Neuronal stem cell (in vitro differentiated cells): ENCODE results near the gene CEP128.

Experiments used
- DNase-seq: peaks from one replicate; pipeline ENCODE4 v3.0.0-alpha.2; 2013; ENCODE audit warnings: low spot score
- H2AFZ ChIP-seq: one replicate; pipeline ENCODE4 v1.6.1; 2013; ENCODE audit warnings: mild to moderate bottlenecking, low read length, inconsistent platforms
- H2AK5ac ChIP-seq: 2 replicates; pipeline ENCODE4 v1.6.1; 2013; ENCODE audit warnings: low read depth, mild to moderate bottlenecking, inconsistent platforms, low read length, moderate library complexity, mixed read lengths
- H2BK120ac ChIP-seq: 2 replicates; pipeline ENCODE4 v1.6.1; 2013; ENCODE audit warnings: low read depth, mild to moderate bottlenecking, inconsistent platforms, low read length, moderate library complexity, mixed read lengths
- H2BK12ac ChIP-seq: one replicate; pipeline ENCODE4 v1.6.1; 2013; ENCODE audit warnings: low read length, inconsistent platforms
- H2BK15ac ChIP-seq: 2 replicates; pipeline ENCODE4 v1.6.1; 2013; ENCODE audit warnings: mild to moderate bottlenecking, low read length, inconsistent platforms, mixed read lengths
- H2BK5ac ChIP-seq: one replicate; pipeline ENCODE4 v1.6.1; 2013; ENCODE audit warnings: inconsistent platforms, mild to moderate bottlenecking, low read length, moderate library complexity
- H3K14ac ChIP-seq: one replicate; pipeline ENCODE4 v1.6.1; 2013; ENCODE audit warnings: low read length, inconsistent platforms
- H3K18ac ChIP-seq: 2 replicates; pipeline ENCODE4 v1.6.1; 2013; ENCODE audit warnings: low read length, inconsistent platforms
- H3K23ac ChIP-seq: 2 replicates; pipeline ENCODE4 v1.6.1; 2013; ENCODE audit warnings: low read depth, mild to moderate bottlenecking, mixed read lengths, low read length, inconsistent platforms; ENCODE audit not compliant: poor library complexity
- H3K27ac ChIP-seq: replicated peaks from 3 replicates; pipeline ENCODE4 v1.5.1; 2013; ENCODE audit warnings: low read length, inconsistent platforms
- H3K27me3 ChIP-seq, 3 experiments: 2 replicates each; pipeline ENCODE4 v1.6.1; 2013; ENCODE audit warnings: low read length in 3 of 3, mild to moderate bottlenecking in 2 of 3, inconsistent platforms in 1 of 3, low read depth in 1 of 3, mixed read lengths in 1 of 3, moderate library complexity in 1 of 3; ENCODE audit not compliant: control insufficient read depth in 3 of 3, insufficient read depth in 3 of 3
- H3K36me3 ChIP-seq, 2 donors: replicated peaks in 1 of 2; 2 replicates each; pipeline ENCODE4 v1.6.1; 2013; ENCODE audit warnings: low read length in 2 of 2; ENCODE audit not compliant: control insufficient read depth in 2 of 2, insufficient read depth in 2 of 2
- H3K4ac ChIP-seq: 2 replicates; pipeline ENCODE4 v1.6.1; 2013; ENCODE audit warnings: inconsistent platforms, mild to moderate bottlenecking, low read length, moderate library complexity
- H3K4me1 ChIP-seq, 2 donors: 1 replicate in 1 of 2; 2 replicates in 1 of 2; pipeline ENCODE4 v1.6.1; 2013; ENCODE audit warnings: low read length in 2 of 2, low read depth in 1 of 2; ENCODE audit not compliant: control insufficient read depth in 2 of 2, insufficient read depth in 1 of 2
- H3K4me2 ChIP-seq: one replicate; pipeline ENCODE4 v1.6.1; 2013; ENCODE audit warnings: mild to moderate bottlenecking, low read length, inconsistent platforms; ENCODE audit not compliant: insufficient read depth, poor library complexity, severe bottlenecking
- H3K4me3 ChIP-seq, 2 donors: 2 replicates each; pipeline ENCODE4 v1.5.1; 2013; ENCODE audit warnings: low read length in 2 of 2, mild to moderate bottlenecking in 2 of 2, inconsistent platforms in 1 of 2, moderate library complexity in 1 of 2
- H3K79me1 ChIP-seq: one replicate; pipeline ENCODE4 v1.6.1; 2013; ENCODE audit warnings: low read depth, mild to moderate bottlenecking, inconsistent platforms, low read length, moderate library complexity
- H3K9ac ChIP-seq: one replicate; pipeline ENCODE4 v1.6.1; 2013; ENCODE audit warnings: mild to moderate bottlenecking, low read depth, low read length, inconsistent platforms; ENCODE audit not compliant: poor library complexity
- H3K9me3 ChIP-seq, 2 donors: replicated peaks in 1 of 2; 2 replicates each; pipeline versions ENCODE3 to v1.6.1; 2013; ENCODE audit warnings: low read length in 2 of 2, mild to moderate bottlenecking in 2 of 2, inconsistent platforms in 1 of 2, low read depth in 1 of 2, mixed read lengths in 1 of 2, moderate library complexity in 1 of 2; ENCODE audit not compliant: control insufficient read depth in 2 of 2, insufficient read depth in 1 of 2
- H4K8ac ChIP-seq: one replicate; pipeline ENCODE4 v1.6.1; 2013; ENCODE audit warnings: low read depth, mild to moderate bottlenecking, inconsistent platforms, low read length, moderate library complexity
- H4K91ac ChIP-seq: one replicate; pipeline ENCODE4 v1.6.1; 2013; ENCODE audit warnings: low read length, low read depth, mild to moderate bottlenecking, inconsistent platforms; ENCODE audit not compliant: poor library complexity
- WGBS, 2 donors: extraction: QIAGEN DNeasy Blood & Tissue Kit; methylation state at CpG; one replicate each; pipeline ENCODE4 v1.1.7; 2013; ENCODE audit warnings: missing lambda C conversion rate in 2 of 2, mixed read lengths in 1 of 2; ENCODE audit not compliant: insufficient read length in 2 of 2, insufficient replicate concordance in 1 of 2; ENCODE audit errors: extremely low coverage in 2 of 2; 5-methylcytosine and 5-hydroxymethylcytosine counted together

The CEP128 gene

DNA sequence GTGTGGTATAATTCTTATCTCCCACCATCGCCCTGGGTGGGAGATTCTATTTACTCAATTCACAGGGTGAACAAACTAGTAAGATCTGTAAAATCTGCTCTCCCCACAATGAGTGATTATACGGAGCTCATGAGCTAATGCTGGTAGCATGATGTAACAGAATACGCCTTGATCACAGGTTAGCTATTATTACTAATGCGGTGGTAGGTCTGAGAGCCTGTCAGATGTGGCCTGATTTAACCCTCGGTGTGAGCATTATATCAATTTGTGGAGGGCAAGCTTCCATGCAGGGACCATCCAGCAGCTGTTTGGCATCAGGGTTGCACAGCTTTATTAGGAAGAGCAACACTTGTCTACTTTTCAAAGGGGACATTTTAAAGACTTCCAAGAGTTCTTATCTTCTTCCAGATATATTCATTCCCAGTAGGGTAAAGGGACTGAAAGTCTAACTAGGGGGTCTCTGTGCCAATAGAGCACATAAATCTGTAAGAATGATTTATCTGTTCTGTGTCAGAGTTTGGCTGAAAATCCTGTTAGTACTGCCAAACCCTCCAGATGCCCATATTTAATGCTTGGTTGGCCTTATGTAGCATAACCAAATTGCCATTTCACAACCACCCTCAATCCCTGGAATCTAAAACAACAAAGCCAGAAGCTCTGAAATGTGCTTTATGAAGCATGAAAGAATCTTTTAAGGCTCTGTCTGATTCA, 32.5 kb upstream of the CEP128 start:
- Histone ChIP-seq H2BK15ac (no peak overlapping the region), H2AK5ac (no peak overlapping the region), H3K27me3 (peaks cover 0 to 7% (median 0%) of the 10 kb centered on the region in 3 experiments), H3K79me1 (no peaks in the 10 kb centered on the region), H3K36me3 (no peaks in the 10 kb centered on the region), H3K9ac (no peak overlapping the region), H2AFZ (no peak overlapping the region), H3K9me3 (no peaks in the 10 kb centered on the region), H3K4me1 (no peaks in the 10 kb centered on the region), H3K18ac (no peak overlapping the region), H3K23ac (no peak overlapping the region), H2BK120ac (no peak overlapping the region), H3K4me3 (no peak overlapping the region), H4K91ac (no peak overlapping the region), H2BK5ac (no peak overlapping the region), H2BK12ac (no peak overlapping the region), H3K4ac (no peak overlapping the region), H3K4me2 (no peak overlapping the region), H4K8ac (no peak overlapping the region), H3K27ac (no peak overlapping the region), H3K14ac (no peak overlapping the region)
- no peak for DNase-seq
- WGBS, 2 donors = no CpG with 5 or more reads among the region's 5 CpGs

- no peaks in the 10 kb centered on the region for H3K36me3 ChIP-seq
- no peak overlapping the region for H3K9ac ChIP-seq
- H3K4me1 ChIP-seq = no peaks in the 10 kb centered on the region
- H3K4me3 ChIP-seq = no peak overlapping the region
- H4K8ac ChIP-seq = no peak overlapping the region
- no peaks in the 10 kb centered on the region for H3K9me3 ChIP-seq
- DNase-seq = no peak
- no peak overlapping the region for H4K91ac ChIP-seq
- H3K27ac ChIP-seq = no peak overlapping the region
- H3K23ac ChIP-seq = no peak overlapping the region
- peaks cover 0 to 8% (median 0%) of the 10 kb centered on the region in 3 experiments for H3K27me3 ChIP-seq
- no peak overlapping the region for H2BK15ac ChIP-seq
- H2BK120ac ChIP-seq = no peak overlapping the region
- no peak overlapping the region for H2AK5ac ChIP-seq
- no peak overlapping the region for H2BK5ac ChIP-seq
- H3K14ac ChIP-seq = no peak overlapping the region
- H3K79me1 ChIP-seq = no peaks in the 10 kb centered on the region
- no peak overlapping the region for H2BK12ac ChIP-seq
- no peak overlapping the region for H3K4ac ChIP-seq
- H2AFZ ChIP-seq = no peak overlapping the region
- no peak overlapping the region for H3K18ac ChIP-seq
- WGBS, 2 donors = no CpG with 5 or more reads among the region's 5 CpGs
- H3K4me2 ChIP-seq = no peak overlapping the region
These were observed 23.5 kb upstream of the CEP128 start for GRCh38 chr14:80965037-80965436.

GRCh38 chr14:80959496-80959895, 18.0 kb upstream of the CEP128 start:
- H3K14ac ChIP-seq = no peak overlapping the region
- no peaks in the 10 kb centered on the region for H3K79me1 ChIP-seq
- H3K23ac ChIP-seq = no peak overlapping the region
- H4K91ac ChIP-seq = no peak overlapping the region
- H2BK120ac ChIP-seq = no peak overlapping the region
- no peak overlapping the region for H2AK5ac ChIP-seq
- H3K9me3 ChIP-seq = no peaks in the 10 kb centered on the region
- no peak overlapping the region for H2AFZ ChIP-seq
- peaks cover 0 to 3% of the 10 kb centered on the region in 2 donors for H3K4me1 ChIP-seq
- H2BK5ac ChIP-seq = no peak overlapping the region
- no peak overlapping the region for H2BK15ac ChIP-seq
- no peak overlapping the region for H3K4ac ChIP-seq
- H2BK12ac ChIP-seq = no peak overlapping the region
- H3K27ac ChIP-seq = no peak overlapping the region
- H3K4me2 ChIP-seq = no peak overlapping the region
- H4K8ac ChIP-seq = no peak overlapping the region
- H3K18ac ChIP-seq = no peak overlapping the region
- peaks cover 0 to 41% (median 11%) of the 10 kb centered on the region in 3 experiments for H3K27me3 ChIP-seq
- no peak overlapping the region for H3K4me3 ChIP-seq
- no peaks in the 10 kb centered on the region for H3K36me3 ChIP-seq
- DNase-seq = no peak
- no peak overlapping the region for H3K9ac ChIP-seq
- WGBS, 2 donors = no CpG with 5 or more reads among the region's 4 CpGs

- no peak overlapping the region for H3K14ac ChIP-seq
- no peak overlapping the region for H2BK120ac ChIP-seq
- no CpG with 5 or more reads among the region's 3 CpGs for whole genome bisulfite sequencing, 2 donors
- no peak overlapping the region for H3K4ac ChIP-seq
- no peak overlapping the region for H3K23ac ChIP-seq
- H4K8ac ChIP-seq = no peak overlapping the region
- no peak for DNase-seq
- no peak overlapping the region for H4K91ac ChIP-seq
- H2AK5ac ChIP-seq = no peak overlapping the region
- no peaks in the 10 kb centered on the region for H3K9me3 ChIP-seq
- H3K79me1 ChIP-seq = no peaks in the 10 kb centered on the region
- no peak overlapping the region for H3K18ac ChIP-seq
- peaks cover 0 to 41% (median 11%) of the 10 kb centered on the region in 3 experiments for H3K27me3 ChIP-seq
- H2BK5ac ChIP-seq = no peak overlapping the region
- H2BK12ac ChIP-seq = no peak overlapping the region
- no peak overlapping the region for H3K4me3 ChIP-seq
- H3K4me1 ChIP-seq = peaks cover 0 to 3% of the 10 kb centered on the region in 2 donors
- H3K27ac ChIP-seq = no peak overlapping the region
- H2AFZ ChIP-seq = no peak overlapping the region
- H3K4me2 ChIP-seq = no peak overlapping the region
- no peak overlapping the region for H3K9ac ChIP-seq
- H3K36me3 ChIP-seq = no peaks in the 10 kb centered on the region
- H2BK15ac ChIP-seq = no peak overlapping the region
These were observed 17.4 kb upstream of the CEP128 start for GRCh38 chr14:80958939-80959338.
